ENCODE measurements around the gene RSL24D1. TPM values are rescaled to one million over a fixed set of nuclear protein-coding genes. Genes with fewer than 3 reads are reported as not detected.

Gene RSL24D1
- total RNA-seq, 1 experiment from 2014 or later, result 149 TPM

GRCh38 chr15:55195996-55196395, 745 bp downstream of the RSL24D1 start:
- peaks cover 15 to 21% of the 10 kb centered on the region in 2 experiments; a peak in 2 of 4 replicates for H3K36me3 ChIP-seq (ENCODE audit: control insufficient read depth in 1 of 2, insufficient read depth in 2 of 2, low read length in 2 of 2)
- H3K9me2 ChIP-seq (ENCODE audit: insufficient read depth), result no peaks in the 10 kb centered on the region
- H3K4me2 ChIP-seq (ENCODE audit: low read length), result peak overlapping the region; percentile 85
- peak overlapping the region; percentile 86 for H3K27ac ChIP-seq (ENCODE audit: low read depth, low read length)
- intact Hi-C loops (cut with micrococcal nuclease), result no loop called here
- H3K4me3 ChIP-seq (replicated peaks in 1 of 2; ENCODE audit: low read depth in 1 of 2, low read length in 2 of 2), result peak overlapping the region; percentile 83 to 86
- H3K79me2 ChIP-seq (ENCODE audit: insufficient read depth, low read length), result peaks cover 58% of the 10 kb centered on the region
- no peaks in the 10 kb centered on the region for H3K27me3 ChIP-seq (ENCODE audit: insufficient read depth, low read length)
- H3K9ac ChIP-seq (ENCODE audit: low read length), result peak overlapping the region; percentile 89
- ChIA-PET RAD21 (ENCODE audit: low non-redundant PET in 1 of 2, low total read pairs in 2 of 2, uncharacterized antibody in 2 of 2, unreplicated experiment in 2 of 2) (no interaction called here), POLR2A (interaction anchor here (1.2 to 1.7 kb wide), 3 partner anchors 10 to 212 kb away, joined by 3 to 6 read pairs (median 3); partner anchors contain the start of genes CCPG1, PIERCE2, PIGB and PIGBOS1), CTCF (interaction anchor here (1.4 to 1.7 kb wide), 2 partner anchors 10 to 212 kb away, joined by 3 to 5 read pairs; partner anchors contain the start of genes CCPG1 and PIERCE2)
- DNase-seq (ENCODE audit: low read depth, low spot score) (no peak), ATAC-seq (no peak)
- no peak overlapping the region for H2AFZ ChIP-seq (ENCODE audit: low read depth, low read length, poor library complexity, severe bottlenecking)
- TF ChIP-seq MAX (IDR thresholded peaks at IDR 0.05), result no peak
- no peak for TF ChIP-seq POLR2AphosphoS5 (IDR thresholded peaks at IDR 0.05; ENCODE audit: low read depth, low read length)
- TF ChIP-seq EGR1 (IDR thresholded peaks at IDR 0.05; ENCODE audit: low read depth), result no peak
- no peak for TF ChIP-seq FOSL1 (IDR thresholded peaks at IDR 0.05; ENCODE audit: low read depth)
- no peak for TF ChIP-seq REST (IDR thresholded peaks at IDR 0.05; ENCODE audit: low read depth)
- TF ChIP-seq ZBTB33 (IDR thresholded peaks at IDR 0.05; ENCODE audit: extremely low read depth, insufficient replicate concordance, low read length), result no peak
- no peaks in the 10 kb centered on the region for H3K9me3 ChIP-seq (ENCODE audit: control insufficient read depth in 1 of 2, insufficient read depth in 1 of 2, low read depth in 1 of 2, low read length in 2 of 2)
- peaks cover 15 to 21% of the 10 kb centered on the region in 2 experiments; a peak in 3 of 4 replicates for H3K4me1 ChIP-seq (ENCODE audit: control insufficient read depth in 1 of 2, insufficient read depth in 2 of 2, low read length in 2 of 2)
- peaks cover 10% of the 10 kb centered on the region; the same call in 1 of the 2 replicates for H4K20me1 ChIP-seq (ENCODE audit: insufficient read depth)
- no TSS peak for BruUV-seq (replicated peaks)
